ENCODE data around the gene COQ10A. TPM values are rescaled to one million over a fixed set of nuclear protein-coding genes. Genes with fewer than 3 reads are reported as not detected.

The COQ10A gene
- total and polyA plus RNA-seq, 4 donors: 3.2 to 40.7 (median 15.5) TPM

DNA sequence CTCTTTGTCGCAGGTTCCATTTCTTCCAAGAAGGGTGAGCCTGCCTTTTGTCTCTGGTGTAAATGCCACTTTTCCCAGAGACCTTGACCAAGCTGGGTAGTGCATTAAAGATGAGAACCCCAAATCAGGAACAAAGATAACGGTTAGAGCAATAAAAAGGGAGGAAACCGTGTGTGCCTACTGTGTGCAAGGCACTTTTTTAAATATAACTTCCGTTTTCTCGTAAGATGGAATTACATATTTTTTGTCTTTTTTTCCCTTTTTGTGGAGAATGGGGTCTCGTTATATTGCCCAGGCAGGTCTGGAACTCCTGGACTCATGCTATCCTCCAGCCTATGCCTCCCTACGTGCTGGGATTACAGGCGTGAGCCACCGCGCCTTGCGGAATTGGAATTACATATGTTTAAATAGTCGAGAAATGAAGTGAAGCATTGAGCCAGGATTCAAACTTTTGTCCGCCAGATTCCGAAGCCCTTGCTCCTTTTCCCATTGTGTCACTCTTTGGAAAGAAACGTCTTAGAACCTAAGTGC is 43.1 kb upstream of the COQ10A start (continued):
- TF ChIP-seq, protein P1, sequence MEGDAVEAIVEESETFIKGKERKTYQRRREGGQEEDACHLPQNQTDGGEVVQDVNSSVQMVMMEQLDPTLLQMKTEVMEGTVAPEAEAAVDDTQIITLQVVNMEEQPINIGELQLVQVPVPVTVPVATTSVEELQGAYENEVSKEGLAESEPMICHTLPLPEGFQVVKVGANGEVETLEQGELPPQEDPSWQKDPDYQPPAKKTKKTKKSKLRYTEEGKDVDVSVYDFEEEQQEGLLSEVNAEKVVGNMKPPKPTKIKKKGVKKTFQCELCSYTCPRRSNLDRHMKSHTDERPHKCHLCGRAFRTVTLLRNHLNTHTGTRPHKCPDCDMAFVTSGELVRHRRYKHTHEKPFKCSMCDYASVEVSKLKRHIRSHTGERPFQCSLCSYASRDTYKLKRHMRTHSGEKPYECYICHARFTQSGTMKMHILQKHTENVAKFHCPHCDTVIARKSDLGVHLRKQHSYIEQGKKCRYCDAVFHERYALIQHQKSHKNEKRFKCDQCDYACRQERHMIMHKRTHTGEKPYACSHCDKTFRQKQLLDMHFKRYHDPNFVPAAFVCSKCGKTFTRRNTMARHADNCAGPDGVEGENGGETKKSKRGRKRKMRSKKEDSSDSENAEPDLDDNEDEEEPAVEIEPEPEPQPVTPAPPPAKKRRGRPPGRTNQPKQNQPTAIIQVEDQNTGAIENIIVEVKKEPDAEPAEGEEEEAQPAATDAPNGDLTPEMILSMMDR (IDR thresholded peaks at IDR 0.05; ENCODE audit: low read depth, low read length, missing input control): no peak
- TF ChIP-seq NR2F2 (IDR thresholded peaks at IDR 0.05): no peak
- TF ChIP-seq, protein P2, sequence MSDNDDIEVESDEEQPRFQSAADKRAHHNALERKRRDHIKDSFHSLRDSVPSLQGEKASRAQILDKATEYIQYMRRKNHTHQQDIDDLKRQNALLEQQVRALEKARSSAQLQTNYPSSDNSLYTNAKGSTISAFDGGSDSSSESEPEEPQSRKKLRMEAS (IDR thresholded peaks at IDR 0.05): no peak
- TF ChIP-seq HNF4A (conservative IDR thresholded peaks at IDR 0.05): no peak

DNA sequence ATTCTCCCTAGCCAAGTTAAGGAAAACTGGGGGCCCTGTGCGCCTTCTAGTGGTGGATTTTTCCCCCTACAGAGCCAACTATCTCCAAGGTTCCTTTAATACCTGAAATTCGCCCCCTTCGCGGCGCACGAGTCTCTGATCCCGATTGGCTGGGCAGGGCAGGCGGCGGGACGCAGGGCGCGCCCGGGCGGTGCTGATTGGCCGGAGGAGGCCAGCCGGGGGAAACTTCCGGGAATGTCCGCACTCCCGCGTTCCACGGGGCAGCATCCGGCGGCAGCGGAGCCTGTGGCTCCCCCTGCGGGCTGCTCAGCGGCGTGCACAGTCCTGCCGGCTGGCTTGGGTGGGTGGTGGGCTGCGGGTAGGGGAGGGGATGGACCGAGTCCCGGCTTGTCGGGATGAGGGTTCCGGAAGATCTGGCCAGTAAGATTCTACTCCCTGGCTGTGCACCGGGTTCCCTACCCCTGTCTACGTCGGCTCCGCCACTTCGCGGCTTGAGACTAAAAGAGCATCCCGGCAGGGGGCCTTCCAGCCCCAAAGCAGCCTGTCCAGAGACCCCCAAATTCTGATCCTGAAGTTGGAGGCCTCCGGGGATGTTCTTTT is 42.5 kb upstream of the COQ10A start, which contains the start of gene NABP2:
Gene NABP2, plus strand, starts transcription at position 241 of the 600 bp plus-strand sequence. CDS start 515 bp downstream, outside the sequence.
- peak; percentile 58 to 91 for TF ChIP-seq GABPA (IDR thresholded peaks at IDR 0.05 in 1 of 2, conservative IDR thresholded peaks at IDR 0.05 in 1 of 2)
- TF ChIP-seq FOXA1 (IDR thresholded peaks at IDR 0.05): no peak
- peak; percentile 90 for TF ChIP-seq SP1 (IDR thresholded peaks at IDR 0.05)
- TF ChIP-seq RXRA (IDR thresholded peaks at IDR 0.05): peak; percentile 16 to 33
- TF ChIP-seq HNF4G (IDR thresholded peaks at IDR 0.05): no peak
- TF ChIP-seq EGR1 (IDR thresholded peaks at IDR 0.05; ENCODE audit: low read depth in 2 of 2): peak in 1 of 2 donors; percentile 39
- TF ChIP-seq JUND (IDR thresholded peaks at IDR 0.05): peak in 1 of 2 donors; percentile 38
- TF ChIP-seq, protein P3, sequence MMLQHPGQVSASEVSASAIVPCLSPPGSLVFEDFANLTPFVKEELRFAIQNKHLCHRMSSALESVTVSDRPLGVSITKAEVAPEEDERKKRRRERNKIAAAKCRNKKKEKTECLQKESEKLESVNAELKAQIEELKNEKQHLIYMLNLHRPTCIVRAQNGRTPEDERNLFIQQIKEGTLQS (IDR thresholded peaks at IDR 0.05): no peak
- no peak for TF ChIP-seq FOXA2 (IDR thresholded peaks at IDR 0.05)
- TF ChIP-seq, protein P1 (IDR thresholded peaks at IDR 0.05; ENCODE audit: low read depth, low read length, missing input control): peak; percentile 57
- TF ChIP-seq YY1 (IDR thresholded peaks at IDR 0.05): peak; percentile 86
- TF ChIP-seq, protein P2 (IDR thresholded peaks at IDR 0.05): peak; percentile 42
- TF ChIP-seq, protein P4, sequence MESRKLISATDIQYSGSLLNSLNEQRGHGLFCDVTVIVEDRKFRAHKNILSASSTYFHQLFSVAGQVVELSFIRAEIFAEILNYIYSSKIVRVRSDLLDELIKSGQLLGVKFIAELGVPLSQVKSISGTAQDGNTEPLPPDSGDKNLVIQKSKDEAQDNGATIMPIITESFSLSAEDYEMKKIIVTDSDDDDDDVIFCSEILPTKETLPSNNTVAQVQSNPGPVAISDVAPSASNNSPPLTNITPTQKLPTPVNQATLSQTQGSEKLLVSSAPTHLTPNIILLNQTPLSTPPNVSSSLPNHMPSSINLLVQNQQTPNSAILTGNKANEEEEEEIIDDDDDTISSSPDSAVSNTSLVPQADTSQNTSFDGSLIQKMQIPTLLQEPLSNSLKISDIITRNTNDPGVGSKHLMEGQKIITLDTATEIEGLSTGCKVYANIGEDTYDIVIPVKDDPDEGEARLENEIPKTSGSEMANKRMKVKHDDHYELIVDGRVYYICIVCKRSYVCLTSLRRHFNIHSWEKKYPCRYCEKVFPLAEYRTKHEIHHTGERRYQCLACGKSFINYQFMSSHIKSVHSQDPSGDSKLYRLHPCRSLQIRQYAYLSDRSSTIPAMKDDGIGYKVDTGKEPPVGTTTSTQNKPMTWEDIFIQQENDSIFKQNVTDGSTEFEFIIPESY (IDR thresholded peaks at IDR 0.05): peak; percentile 13
- TF ChIP-seq, protein P5, sequence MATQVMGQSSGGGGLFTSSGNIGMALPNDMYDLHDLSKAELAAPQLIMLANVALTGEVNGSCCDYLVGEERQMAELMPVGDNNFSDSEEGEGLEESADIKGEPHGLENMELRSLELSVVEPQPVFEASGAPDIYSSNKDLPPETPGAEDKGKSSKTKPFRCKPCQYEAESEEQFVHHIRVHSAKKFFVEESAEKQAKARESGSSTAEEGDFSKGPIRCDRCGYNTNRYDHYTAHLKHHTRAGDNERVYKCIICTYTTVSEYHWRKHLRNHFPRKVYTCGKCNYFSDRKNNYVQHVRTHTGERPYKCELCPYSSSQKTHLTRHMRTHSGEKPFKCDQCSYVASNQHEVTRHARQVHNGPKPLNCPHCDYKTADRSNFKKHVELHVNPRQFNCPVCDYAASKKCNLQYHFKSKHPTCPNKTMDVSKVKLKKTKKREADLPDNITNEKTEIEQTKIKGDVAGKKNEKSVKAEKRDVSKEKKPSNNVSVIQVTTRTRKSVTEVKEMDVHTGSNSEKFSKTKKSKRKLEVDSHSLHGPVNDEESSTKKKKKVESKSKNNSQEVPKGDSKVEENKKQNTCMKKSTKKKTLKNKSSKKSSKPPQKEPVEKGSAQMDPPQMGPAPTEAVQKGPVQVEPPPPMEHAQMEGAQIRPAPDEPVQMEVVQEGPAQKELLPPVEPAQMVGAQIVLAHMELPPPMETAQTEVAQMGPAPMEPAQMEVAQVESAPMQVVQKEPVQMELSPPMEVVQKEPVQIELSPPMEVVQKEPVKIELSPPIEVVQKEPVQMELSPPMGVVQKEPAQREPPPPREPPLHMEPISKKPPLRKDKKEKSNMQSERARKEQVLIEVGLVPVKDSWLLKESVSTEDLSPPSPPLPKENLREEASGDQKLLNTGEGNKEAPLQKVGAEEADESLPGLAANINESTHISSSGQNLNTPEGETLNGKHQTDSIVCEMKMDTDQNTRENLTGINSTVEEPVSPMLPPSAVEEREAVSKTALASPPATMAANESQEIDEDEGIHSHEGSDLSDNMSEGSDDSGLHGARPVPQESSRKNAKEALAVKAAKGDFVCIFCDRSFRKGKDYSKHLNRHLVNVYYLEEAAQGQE (IDR thresholded peaks at IDR 0.05): no peak
- peak in 1 of 2 donors; percentile 58 for TF ChIP-seq HNF4A (conservative IDR thresholded peaks at IDR 0.05)
- peak; percentile 72 to 79 for TF ChIP-seq RAD21 (IDR thresholded peaks at IDR 0.05)
- no peak for TF ChIP-seq TAF1 (conservative IDR thresholded peaks at IDR 0.05)
- TF ChIP-seq NR2F2 (IDR thresholded peaks at IDR 0.05): no peak
- H3K4me1 ChIP-seq (ENCODE audit: control insufficient read depth in 4 of 4, insufficient read depth in 4 of 4, low read length in 3 of 4): peaks cover 4 to 42% (median 31%) of the 10 kb centered on the region in 4 donors
- H3K4me3 ChIP-seq (ENCODE audit: low read depth in 1 of 3, low read length in 3 of 3): peak within 1 kb of the TSS; percentile 69 to 90 (median 70)
- 1% methylated on average over 41 of the region's 41 CpGs for WGBS
- DNase-seq (ENCODE audit: low spot score): peak; percentile 94
- peak within 1 kb of the TSS; percentile 83 to 89 for H3K9ac ChIP-seq (ENCODE audit: low read depth in 1 of 2, low read length in 2 of 2)
- H3K9me3 ChIP-seq (ENCODE audit: control insufficient read depth in 4 of 4, low read length in 3 of 4): no peaks in the 10 kb centered on the region
- peak within 1 kb of the TSS; percentile 51 to 57 for H3K27ac ChIP-seq (ENCODE audit: low read depth in 1 of 2, low read length in 2 of 2)
- H3K27me3 ChIP-seq (ENCODE audit: control insufficient read depth in 4 of 4, insufficient read depth in 4 of 4, low read length in 3 of 4): no peaks in the 10 kb centered on the region
- peaks cover 0 to 2% (median 0%) of the 10 kb centered on the region in 4 donors for H3K36me3 ChIP-seq (ENCODE audit: control insufficient read depth in 4 of 4, insufficient read depth in 3 of 4, low read depth in 1 of 4, low read length in 3 of 4)
